T-helper 22 cell (primary cell): Measurements from ENCODE around the gene UBE2QL1.

Source experiments
- DNase-seq: peaks from one replicate; pipeline ENCODE4 v3.0.0-alpha.2; 2020; ENCODE audit warnings: low read depth

UBE2QL1 gene

DNA sequence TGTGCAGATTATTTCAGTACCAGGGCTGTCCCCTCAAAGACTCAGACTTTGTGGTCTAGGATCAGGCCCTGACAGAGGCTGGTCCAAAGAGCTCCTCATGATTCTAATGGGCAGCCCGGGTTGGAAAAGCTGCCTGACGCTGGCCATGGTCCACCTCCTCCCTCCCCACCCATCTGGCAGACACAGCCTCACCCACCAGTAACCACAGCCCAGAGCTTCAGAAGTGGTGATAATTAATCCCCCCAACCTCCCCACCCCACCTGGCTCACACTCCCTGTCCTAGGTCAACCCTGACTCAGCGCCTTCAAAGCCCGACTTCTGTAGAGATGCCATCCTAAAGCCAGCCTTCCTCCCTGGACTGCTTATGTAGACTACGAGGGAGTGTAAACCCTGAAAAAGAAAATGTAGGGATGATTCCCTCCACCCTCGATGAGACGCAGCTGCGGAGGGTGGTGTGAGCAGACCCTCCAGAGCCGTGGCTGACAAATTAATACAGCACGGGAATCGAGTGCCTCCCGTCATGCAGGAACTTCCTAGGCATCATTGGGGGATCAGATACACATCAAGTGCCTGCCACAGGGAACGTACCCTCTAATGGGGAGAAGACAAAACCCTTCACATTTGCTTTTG, 7.0 kb downstream of the UBE2QL1 start:
- DNase-seq: no peak

DNA sequence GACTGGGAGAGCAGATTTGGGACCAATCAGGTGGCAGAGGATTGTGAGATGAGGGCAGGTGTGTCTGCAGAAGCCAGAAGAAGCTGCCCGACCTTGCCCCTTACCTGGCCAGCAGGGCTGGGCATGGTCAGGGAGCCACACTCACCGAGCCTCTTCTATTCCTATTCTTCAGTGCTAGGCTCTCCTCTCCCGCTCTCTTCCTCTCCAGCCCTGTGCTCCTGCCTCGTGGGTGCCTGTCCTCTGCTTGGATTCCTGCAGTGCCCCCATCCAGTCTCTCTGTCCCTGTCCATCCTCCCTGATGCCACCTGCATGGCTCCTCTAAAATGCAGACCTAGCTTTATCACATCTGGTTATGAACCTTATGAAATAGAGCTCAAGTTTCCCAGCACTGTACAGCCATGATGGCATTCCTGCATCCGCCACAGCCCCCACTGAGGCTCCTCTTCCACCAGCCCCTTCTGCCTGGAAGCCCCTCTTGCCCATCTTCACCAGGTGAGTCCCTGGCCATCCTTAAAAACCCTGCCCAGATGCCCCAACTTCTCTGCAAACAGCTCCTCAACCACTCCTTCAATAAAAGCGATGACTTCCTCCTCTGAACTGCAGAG, 8.2 kb downstream of the UBE2QL1 start:
- DNase-seq: no peak

DNA sequence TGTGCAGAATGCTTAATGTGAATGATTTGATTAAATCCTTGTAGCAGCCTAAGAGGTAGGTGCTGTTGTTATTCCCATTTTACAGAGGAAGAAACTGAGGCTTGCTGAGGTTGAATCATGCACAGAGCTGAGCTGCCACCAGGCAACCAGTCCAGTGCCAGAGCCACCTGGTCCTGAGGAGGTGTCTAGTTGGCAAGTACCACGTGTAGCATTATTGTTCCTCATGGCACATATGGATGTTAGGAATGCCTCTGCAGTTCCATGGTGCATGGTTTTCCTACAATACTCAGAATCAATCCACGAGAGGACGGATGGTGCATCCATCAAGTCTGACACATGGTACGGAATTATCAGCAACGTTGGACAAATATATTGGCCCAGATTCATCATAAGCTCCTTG, 8.9 kb downstream of the UBE2QL1 start:
- DNase-seq: no peak

DNA sequence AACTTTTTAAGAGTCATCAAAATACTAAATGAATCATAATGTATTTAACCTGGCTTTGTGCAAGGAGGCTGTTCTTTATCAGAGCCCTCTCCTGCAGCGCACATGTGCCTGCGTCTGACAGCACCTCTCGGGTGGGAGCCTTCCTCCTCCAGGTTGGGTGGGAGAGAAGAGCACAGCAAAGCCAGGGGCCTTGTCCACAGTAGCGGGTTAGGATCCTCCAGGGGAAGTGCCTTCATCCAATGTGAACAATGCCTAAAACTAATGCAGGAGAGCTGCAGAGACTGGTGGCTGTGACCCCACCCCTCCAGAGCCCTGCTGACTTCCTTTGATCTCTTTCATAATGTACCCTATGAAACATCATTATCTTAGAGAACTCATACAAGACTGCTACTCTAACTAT, 10.2 kb downstream of the UBE2QL1 start:
- no peak for DNase-seq

DNA sequence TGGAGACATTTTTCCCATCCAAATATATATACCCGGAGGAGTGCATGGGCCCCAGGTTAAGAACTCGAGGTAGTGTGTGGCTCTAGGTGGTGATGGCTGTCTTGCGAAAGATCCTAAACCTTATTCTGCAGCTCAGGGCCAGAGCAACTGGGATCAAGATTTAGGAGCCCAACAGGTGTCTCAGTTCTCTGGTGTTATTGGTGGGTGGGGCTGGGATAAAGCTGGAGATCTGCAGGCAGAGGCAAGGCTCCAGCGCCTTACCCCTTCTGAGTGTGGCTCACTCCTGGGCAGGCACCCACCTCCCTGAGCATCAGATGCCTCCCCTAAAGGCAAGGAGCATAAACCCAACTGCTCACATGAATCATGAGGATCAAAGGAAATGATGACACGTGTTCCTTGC, 11.2 kb downstream of the UBE2QL1 start:
- DNase-seq: no peak

DNA sequence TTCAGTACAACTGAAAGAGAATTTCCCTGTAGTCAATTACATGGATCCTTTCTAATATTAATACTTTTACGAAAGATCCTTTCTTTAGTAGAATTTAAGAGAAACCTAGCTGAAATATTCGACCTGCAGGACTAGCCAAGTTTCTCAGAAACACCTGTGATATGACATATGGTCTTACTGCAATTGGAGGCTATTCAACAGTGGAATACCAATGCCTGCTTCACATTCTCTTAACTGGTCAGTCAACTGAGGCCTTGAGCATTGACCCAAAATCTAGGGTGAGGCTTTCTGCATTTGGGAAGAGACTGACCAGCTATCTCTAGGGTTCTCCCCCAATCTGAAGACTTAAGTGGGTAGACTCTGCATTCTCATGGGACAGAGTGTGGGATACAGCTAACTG, 12.3 kb downstream of the UBE2QL1 start:
- no peak for DNase-seq

DNA sequence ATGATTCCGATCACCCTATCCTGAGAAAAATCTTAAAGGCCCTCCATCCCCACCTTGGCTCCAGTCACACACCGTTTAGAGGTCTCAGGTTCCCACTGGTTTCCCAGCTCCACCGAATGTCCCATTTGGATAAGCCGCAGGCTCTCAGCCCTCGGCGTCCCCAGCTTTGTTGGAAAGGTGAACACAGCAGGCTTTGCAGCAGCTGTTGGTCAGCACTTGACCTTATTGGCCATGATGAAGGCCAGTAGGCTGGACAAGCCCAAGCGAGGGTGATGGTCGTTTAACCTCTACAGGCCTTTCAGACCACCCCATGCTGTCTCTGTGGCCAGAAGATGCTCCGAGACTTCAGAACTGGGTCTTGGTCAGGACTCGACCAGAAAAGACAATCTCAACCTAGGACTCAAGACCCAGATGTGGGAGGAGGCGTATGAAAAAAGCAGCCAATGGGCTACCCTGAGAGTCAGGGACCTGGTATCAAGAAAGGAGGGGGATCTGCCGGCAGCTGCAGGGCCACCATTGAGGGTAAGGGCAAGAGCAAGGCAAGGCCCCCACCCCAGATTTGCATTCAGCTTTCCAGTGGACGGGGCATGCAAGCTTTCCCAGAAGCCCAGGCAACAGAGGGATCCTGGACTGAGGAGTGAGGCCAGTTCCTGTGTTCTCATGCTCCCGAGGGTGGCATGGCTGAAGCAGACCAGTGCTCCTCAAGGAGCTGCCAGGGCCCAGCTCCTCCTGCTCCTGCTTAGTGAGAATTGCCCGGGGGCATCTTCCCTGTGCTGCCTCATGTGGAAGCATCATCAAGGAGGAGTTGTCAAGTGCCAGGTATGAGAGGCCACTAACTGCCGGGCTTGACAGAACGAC, 13.4 kb downstream of the UBE2QL1 start:
- no peak for DNase-seq

DNA sequence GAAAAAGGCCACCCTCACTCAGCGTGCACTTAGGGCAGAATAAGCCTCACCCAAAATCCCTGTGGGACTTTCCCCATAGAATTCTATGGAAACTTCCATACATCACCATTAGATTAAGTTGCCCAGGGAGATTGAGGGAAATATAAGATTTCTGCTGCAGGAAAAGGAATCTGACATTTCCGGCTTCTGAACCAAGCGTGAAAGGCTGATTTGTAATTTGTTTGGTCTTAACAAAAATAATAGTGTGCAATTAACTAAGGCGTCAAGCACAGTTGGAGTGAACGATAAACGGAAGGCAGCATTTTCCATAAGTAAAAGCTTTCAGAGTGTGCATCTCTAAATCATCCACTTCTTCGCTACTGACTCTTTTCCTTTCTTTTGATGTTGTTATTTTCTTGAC, 14.0 kb downstream of the UBE2QL1 start:
- DNase-seq: no peak

DNA sequence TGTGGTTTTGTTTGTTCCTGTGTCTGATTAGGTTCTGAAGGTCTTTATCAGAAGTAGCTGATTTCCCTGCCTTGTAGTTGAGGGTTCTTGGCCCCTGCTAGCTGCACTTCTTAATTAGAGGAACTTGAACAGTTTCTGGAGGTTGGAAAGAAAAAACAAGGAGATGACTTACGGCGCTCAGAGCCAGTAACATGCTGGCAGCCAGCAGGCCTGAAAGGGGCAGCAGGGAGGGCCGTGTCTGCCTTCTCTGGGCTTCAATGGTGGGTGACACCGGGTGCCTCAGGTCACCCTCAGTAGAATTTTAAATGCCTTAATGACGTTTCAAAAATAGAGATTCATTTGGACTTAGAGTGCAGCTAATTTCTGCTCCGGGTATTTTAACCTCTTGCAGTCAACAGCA, 15.8 kb downstream of the UBE2QL1 start:
- no peak for DNase-seq

DNA sequence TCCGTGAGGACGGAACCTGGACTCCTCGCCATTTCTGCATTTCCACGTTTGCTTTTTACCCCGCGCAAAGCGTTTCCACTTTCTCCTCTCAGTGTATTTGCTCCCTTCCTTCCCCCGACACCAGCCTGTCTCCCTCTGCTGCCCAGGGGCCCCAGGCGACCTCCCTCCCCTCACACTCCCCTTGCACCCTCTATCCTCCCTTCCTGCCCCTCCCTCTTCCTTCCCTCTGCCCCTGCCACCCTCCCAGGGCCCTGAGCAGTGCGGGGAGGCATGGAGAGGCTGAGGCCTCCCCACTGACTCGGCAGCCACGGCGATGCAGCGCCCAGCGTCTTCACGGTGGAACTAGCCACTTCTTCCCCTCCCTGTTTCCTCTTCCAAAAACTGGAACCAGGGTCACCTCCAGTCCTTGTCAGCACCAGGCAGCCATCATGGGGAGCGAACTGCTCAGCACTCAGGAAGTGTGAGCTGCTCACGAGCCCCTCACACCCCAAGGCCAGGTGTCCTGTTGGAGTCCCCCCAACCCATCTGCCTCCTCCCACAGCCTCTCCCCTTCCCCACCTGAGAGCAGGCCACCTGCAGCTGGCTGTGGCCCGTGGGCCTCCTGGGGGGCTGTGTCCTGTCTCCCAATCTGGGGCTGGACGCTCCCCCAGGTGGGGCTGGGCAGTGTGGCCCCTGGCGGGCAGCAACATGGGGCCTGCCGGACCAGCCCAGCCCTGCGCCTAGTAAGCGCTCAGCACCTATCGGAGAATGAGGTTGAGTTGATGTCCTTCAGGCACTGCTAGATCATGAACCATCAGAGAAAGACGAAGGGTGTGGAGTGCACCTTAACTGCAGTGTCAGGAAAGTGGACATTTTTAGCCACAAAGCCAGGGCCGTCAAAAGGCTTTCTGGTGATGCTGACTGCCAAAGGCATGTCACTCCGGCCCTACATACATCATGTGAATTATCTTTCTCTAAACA, 17.5 kb downstream of the UBE2QL1 start:
- DNase-seq: no peak

DNA sequence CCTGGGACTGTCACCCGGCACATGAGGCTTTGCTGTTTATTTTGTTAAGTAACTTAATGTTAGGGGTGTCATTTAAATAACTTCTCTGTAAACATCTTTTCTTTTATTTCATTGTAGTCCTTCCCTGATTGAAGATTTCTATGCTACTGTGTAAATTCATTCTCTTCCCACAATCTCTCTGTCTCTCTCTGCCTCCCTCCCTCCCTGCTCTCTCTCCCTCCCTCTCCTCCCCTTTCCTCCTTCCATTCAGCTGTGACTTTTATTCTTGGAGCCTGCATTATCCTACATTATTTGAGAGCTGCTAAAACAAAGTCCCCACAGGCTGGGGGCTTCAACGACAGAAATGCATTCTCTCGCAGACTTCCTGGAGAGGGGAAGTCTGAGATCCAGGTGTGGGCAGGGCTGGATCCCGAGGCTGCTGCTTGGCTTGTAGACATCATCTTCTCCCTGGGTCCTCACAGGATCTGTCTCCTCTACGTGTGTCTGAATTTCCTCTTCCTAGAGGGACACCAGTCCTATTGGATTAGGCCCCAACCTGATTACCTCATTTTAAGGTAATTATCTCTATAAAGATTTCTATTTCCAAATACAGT, 18.4 kb downstream of the UBE2QL1 start:
- no peak for DNase-seq

DNA sequence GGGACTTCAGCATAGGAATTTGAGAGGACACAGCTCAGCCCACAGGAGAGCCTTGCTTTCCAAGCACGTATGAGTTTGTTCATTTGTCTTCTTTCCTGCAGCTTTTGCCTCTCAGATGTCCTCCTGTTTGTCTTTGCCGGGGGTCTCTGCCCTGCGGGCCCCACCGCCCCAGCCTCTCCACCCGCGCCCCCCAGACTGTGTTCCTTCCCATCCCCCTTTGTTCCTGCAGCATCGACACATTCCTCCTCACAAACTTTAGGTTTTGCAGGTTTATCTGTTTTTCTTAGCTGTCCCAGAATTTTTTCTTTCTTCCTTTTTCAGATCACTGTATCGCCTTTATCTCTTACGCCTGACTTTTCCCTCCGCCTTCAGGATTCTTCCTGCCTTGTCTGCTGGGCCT, 18.9 kb downstream of the UBE2QL1 start:
- DNase-seq: no peak

DNA sequence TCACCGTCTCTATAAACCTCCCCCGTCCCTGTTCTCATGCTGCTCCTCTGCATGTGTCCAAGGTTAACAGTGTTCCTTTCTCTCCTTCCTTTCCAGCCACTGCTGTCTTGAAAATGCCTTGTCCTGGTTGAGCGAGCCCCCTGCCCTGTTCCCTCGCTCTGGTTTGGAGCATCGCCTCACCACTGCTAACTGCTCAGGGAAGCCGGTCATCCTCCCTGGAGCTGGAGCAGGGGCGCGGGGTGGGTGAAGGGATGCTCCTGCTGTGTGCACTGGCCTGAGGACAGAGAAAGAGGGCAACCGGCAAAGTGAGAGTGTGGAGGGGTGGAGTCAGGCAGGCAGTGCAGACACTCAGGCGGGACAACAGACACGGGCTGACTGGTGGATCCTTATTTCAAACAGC, 19.4 kb downstream of the UBE2QL1 start:
- DNase-seq: no peak

DNA sequence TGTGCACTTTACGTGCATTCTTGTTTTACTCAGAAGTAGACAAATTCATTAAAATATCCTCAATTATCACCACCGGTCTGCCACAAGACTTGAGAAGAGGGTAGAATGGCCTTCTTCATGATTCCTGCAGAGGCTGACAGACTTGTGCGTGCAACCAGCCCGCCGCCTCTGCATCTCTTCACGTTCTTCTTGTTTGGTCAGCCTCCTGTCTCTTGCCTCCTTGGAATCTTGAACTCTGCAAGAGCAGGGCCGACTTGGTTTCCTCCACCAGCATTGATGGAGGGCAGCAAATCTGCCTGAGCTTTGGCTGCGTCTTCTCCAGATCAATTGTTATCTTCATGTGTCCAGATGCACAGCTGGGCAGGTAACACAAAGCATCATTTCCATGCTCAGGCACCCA, 20.2 kb downstream of the UBE2QL1 start:
- no peak for DNase-seq

DNA sequence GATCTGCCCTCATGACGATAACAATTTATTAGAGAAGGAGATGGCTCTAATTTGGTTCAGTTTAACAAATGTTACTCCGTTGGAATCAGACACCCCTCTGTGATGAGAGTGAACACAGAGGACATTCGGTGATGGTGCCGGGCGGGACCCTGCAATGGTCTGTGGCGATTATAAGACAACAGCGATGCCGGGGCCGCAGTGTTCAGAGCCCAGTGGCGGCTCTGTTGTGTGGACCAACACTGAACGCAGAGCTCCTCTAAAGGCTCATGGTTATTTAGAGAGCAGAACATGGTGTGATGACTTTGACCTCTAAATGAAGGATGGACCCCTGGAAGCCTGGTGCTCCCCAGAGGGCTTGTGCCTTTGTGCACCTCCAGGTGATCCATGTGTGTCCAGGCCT, 21.2 kb downstream of the UBE2QL1 start:
- no peak for DNase-seq

DNA sequence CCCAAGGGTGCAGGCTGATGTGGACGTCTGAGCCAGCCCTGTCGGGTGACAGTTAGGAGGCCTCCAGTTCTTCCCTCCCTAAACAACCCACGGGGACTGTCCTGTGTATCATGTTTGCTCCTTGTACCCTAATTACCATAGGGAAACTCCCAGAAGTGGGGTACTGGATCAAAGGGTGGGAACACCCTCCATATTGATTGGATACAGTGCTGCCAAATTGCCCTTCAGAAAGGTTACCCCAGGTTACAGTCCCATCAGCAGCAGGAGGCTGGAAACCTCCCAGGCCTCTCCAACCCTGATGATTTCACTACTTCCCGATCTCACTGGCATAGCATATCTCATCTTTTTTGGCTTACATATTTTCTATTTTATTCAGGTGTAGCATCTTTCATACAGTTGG, 22.0 kb downstream of the UBE2QL1 start:
- no peak for DNase-seq

DNA sequence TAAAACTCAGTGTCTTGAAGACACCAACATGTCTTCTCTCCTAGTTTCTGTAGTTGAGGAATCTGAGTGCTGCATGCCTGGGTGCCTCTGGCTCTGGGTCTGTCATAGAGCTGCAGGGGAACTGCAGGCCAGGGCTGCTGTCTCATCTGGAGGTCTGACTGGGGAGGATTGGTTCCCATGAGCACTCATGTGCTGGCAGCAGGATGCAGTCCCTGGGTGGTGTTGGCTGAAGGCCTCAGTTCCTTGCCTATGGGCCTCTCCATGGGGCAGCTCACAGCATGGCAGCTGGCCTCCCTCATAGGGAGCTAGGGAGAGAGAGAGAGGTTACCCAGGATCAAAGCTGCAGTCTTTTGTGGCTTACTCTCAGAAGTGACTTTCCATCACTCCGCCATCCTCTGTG, 22.6 kb downstream of the UBE2QL1 start:
- no peak for DNase-seq

DNA sequence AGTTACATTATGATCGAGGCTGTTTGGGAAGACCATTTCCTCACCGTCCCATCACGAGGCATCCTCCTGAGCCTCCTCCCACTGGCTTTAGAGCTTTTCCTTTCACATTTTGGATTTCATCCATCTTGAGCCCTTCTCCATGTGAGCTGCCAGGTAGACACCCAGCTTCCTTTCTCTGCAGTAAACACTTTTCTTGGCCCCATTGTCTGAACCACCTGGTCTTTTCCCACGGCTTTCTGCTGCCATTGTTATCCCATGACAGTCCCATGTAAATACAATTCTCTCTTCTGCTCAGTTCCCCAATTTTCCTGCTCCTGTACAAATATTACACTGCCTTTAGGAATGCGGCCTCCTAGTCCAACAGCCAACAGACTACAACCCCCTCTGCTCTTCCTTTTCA, 24.1 kb downstream of the UBE2QL1 start:
- no peak for DNase-seq

DNA sequence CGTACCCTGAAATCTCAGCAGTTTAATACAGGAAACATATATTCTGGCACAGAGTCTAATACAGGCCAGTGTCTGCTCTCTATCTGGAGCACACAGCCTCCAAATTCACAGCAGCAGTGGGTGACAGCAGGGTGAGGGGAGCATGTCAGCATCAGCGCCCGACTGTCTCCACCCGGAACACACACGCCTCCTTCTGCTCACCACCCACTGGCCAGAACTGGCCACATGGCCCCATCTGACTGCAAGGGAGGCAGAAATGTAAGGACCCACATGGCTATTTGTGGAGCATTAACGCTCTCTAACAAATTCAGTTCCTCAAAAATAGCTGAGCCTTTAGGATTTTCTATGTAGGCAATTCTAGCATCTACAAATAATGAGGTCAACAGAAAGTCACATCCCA, 24.6 kb downstream of the UBE2QL1 start:
- no peak for DNase-seq

DNA sequence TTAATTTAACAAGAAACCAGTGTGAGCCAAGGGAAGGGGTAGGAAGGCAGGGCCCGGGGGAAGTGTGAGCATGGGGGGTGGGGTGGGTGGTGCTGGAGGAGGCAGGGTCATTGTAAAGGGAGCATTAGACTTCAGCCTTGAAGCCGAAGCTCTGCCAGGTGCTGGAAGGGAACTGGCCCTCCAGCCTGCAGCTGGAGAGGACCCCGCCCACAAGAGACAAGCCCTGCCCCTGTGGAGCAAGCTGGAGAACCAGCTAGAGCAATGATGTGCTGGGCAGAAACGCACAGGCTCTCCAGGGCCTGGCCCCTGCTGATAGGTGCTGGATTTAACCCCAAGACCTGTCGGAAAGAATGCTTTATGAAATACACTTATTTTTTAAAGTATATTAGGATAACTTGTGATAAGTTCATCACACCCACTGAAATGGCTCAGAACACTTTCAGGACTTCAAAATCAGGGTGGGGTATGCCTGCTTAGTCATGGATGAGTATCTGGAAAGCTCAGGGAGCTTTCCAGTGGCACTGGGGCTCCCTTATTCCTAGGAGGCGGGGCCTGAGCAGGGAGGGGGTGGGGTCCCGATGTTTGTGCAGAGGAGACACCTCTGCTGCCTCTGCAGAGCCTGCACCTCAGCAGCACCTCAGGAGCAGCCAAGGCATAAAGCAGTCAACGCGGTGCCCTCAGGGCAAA, 27.1 kb downstream of the UBE2QL1 start:
- no peak for DNase-seq

DNA sequence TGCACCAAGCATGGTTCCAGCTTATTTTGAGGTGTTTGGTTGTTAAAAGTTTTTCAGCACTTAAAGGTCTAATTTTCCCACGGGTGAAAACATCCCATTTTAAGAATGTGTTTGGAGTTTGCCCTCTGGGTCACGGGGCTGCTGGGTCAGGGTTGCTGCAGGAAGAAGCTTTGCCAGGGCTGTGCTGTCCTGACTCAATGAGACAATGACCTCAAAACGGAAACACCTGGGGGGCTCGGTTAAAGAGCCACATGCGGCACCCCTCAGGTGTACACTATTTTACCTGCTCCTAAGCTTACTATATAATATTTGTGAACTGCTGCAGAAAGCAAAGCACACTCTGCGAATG, 27.6 kb downstream of the UBE2QL1 start:
- no peak for DNase-seq
